GM12801 (cell line): ENCODE data around the gene COPG2.

ENCODE experiments used
- CTCF ChIP-seq: IDR thresholded peaks from one replicate; pipeline ENCODE4 v1.5.1; 2011; ENCODE audit warnings: control low read depth; ENCODE audit not compliant: insufficient read length; ENCODE audit errors: extremely low read depth

COPG2 gene

GRCh38 chr7:130699686-130700085 lies 31.1 kb upstream of the COPG2 start:
- no peak for TF ChIP-seq CTCF

- TF ChIP-seq CTCF, result no peak
These were observed 29.3 kb upstream of the COPG2 start for GRCh38 chr7:130697820-130698219.

- TF ChIP-seq CTCF, result no peak
These were observed 27.3 kb upstream of the COPG2 start for GRCh38 chr7:130695840-130696239.

GRCh38 chr7:130689683-130690082 lies 21.1 kb upstream of the COPG2 start:
- no peak for TF ChIP-seq CTCF

- no peak for TF ChIP-seq CTCF
These were observed 14.5 kb upstream of the COPG2 start for GRCh38 chr7:130683026-130683425.

GRCh38 chr7:130674456-130674855 lies 5.9 kb upstream of the COPG2 start:
- TF ChIP-seq CTCF, result no peak

GRCh38 chr7:130673066-130673465 lies 4.5 kb upstream of the COPG2 start:
- TF ChIP-seq CTCF, result no peak

GRCh38 chr7:130672146-130672545 lies 3.6 kb upstream of the COPG2 start:
- no peak for TF ChIP-seq CTCF
